Left renal pelvis (tissue), 4 donors: ENCODE data around the gene ANKRD63. TPM values are rescaled to one million over a fixed set of nuclear protein-coding genes. Genes with fewer than 3 reads are reported as not detected.

Experiments
- DNase-seq, 4 donors: peaks; one replicate each; pipeline ENCODE4 v3.0.0-alpha.2; 2013; ENCODE audit warnings: low read depth in 4 of 4, low spot score in 3 of 4
- polyA plus RNA-seq, 4 donors: library from polyadenylated mRNA; unstranded; fragments of 120-200 nt; gene quantifications; one replicate each; pipeline ENCODE4 v1.2.1, GENCODE V29; 2013; ENCODE audit not compliant: insufficient read length in 4 of 4

Gene ANKRD63
- polyA plus RNA-seq, 4 donors = 0.17 TPM; not detected in 3

DNA sequence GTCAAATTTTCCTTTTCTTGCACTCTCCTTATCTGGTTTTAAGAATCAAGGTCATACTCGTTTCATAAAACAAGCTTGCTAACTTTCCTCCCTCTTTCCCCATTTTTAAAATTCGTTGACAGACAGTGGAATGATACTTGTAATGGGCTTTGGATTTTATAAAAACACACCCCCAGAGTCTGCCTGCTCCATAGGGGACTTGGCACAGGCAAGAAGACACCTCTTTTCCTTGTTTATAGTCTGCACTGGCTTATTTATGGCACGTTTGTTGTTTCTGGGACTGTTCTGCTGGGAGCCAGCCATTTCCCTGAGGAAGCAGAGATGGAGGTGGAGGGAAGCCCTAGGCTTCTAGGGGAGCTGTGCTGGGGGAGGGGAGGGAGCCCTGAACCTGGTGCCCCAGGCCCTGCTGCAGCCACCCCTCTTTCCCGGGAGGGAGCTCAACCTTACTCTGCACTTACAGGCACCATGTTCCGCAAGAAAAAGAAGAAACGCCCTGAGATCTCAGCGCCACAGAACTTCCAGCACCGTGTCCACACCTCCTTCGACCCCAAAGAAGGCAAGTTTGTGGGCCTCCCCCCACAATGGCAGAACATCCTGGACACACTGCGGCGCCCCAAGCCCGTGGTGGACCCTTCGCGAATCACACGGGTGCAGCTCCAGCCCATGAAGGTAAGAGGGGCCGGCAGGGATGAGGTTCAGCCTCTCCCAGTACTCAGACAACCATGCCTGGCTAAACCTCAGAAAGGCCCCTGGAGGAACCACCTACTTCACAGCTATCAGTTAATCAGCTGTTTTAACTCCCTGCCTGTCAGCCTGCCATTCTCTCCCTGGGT lies 18.3 kb downstream of the ANKRD63 start:
- no peak for DNase-seq

DNA sequence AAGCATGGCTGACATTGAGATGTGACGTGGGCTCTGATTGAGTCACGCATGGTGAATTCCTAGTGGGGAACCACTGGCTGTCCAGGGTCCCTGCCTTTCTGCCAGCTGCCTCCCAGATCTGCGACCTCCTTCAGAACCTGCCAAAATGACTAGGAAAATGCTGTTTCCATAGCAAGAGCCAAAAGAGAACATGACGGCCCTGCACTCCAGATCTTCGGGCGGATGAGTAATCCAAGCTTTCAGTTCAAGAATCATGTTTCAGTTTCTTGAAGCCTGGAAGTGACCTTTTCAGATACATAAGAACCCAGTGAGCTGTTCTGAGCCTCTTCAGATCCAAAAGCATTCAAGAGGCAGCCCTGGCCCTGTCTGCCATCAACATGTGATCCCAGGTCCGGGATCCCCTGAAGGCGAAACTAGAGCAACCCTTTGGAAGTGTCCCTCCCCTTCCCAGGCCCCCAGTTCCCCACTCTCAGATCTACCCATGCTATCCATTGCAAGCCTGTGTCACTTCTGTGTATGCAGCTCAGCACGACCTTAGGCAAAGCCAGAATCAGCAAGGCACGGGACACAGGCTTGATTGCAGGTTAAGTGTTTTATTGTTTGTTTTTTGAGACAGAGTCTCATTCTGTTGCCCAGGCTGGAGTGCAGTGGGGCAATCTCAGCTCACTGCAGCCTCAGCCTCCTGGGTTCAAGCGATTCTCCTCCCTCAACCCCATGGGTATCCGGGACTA lies 19.7 kb downstream of the ANKRD63 start:
- DNase-seq = no peak

DNA sequence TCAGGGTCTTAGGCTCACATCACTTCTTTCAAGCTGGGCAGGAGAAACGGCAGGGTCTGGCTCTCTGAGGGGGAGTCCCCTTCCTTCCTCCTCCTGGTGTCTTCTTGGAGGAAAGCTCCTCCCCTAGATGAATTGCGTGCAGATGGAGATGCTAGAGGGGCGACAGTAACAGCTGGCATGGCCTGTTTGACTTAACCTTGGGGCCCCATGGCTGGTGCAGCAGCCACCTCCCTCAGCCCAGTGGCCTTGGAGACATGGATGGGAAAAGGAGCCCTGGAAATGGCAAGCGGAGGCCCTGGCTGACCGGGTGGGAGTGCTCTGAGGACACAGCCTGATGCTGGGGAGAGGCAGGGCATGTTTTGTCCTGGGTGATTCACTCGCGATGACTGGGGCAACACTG lies 23.8 kb downstream of the ANKRD63 start:
- DNase-seq = no peak

DNA sequence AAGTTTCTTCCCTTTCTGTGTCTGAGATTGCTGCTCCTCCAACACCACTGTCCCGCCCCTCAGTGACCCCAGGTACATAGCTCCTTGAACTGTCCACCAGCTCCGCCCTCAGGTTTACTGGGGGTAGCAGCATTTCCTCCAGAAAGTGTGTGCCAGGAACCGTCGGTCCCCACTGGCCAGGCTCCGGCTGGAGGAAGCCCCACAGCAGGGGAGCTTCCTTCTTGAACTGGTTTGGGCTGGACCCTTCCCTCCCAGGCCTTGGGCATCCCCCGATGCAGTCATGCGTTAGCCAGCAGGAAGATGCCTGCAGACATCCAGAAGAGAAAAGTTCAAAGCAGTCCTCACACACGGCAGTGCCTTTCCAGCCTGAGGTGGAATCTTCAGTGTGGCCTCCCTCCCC lies 24.3 kb downstream of the ANKRD63 start:
- no peak for DNase-seq

DNA sequence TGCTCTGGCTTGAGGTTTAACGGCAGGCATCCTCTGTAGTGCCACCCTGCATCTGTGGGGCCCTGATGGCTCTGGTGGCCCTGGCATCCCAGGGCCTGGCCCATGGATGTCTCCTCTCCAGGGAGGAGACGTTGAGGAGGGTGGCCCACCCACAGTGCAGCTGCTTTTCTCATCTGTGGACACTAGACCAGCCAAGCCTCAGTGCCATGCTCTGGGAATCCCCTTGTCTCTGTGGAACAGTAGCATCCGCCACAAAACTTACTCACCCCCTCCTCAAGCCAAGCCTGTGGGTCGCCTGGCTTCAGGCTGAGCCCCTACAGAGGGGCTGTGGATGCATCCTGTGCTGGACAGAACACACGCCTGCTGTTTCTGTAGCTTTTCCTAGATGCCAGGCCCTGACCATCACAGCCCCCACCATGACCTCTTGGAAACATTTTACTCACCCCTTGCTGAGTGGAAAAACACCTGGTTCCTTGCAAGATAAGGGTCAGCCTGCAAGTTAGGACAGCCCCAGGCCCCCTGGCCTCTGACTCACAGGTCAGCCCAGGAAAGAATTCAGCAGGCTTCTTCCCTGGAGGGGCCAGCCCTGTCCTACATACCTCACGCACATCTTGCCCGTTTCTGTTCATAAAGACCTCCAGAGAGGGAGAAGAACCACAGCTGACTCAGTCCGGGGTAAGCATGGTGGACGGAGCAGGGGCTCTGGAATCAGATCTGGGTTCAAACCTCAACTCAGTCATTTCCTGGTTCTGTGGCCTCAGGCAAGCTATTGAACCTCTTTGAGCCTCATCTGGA lies 25.0 kb downstream of the ANKRD63 start:
- no peak for DNase-seq

DNA sequence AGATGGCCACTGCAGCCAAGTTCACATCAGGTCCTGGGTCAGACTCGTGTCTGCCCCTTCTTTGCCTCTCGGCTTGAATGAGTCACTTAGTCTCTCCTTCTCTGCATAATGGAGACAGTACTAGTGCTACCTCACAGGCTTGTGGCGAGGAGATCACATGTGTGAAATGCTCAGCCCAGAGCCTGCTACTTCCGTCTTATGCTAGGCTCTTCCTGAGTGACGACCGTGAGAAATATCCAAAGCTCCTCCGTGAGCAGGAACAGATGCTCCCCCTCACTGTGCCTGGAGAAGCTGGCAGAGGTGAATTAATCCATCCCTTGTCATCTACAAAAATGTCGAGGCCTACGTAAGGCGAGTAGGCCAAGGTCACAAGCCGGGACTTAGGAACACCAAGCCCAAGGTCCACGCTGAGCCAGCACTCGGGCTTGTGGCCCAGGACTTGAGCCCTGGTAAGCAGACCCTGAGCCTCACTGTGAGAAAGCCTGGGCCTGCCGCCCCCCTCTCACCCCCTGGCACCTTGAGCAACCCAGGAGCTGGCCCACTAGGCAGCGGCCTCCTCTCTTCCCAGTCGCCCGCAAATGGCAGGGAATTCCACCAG lies 26.1 kb downstream of the ANKRD63 start:
- no peak for DNase-seq

DNA sequence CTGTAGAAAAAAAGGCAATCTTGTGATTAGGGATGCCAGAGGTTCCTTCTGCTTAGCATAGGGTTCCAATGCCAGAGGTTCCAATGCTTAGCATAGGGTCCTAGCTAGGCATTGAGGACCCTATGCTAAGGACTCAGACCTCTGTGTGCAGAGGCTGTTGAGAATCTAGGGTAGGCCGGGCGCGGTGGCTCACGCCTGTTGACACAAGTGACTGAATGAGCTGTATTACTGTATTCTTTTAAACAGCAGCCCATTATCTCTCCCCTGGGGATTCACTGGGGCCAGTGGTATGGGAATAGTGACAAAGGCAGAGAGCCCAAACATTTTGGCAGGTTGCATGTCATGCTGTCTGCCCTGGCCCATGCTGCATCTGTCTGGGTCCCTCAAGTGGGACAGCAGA lies 27.8 kb downstream of the ANKRD63 start:
- no peak for DNase-seq

DNA sequence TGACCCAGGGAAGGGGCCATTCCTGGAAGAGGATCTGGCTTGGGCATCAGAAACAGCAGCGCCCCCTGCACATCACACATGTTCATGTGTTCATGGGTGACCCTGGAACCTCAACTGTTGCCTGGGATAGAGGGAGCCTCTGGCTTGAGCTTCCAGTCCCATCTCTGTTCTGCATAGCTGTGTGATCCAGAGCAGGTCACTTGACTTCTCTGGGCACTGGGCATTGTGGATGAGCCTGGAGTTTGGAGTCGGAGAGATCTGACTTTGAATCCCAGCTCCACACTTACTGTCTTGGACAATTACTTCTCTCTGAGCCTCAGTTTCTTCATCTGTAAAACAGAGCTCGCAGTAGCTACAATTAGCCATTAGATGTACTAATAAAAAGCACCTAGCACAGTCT lies 28.4 kb downstream of the ANKRD63 start:
- DNase-seq = no peak

DNA sequence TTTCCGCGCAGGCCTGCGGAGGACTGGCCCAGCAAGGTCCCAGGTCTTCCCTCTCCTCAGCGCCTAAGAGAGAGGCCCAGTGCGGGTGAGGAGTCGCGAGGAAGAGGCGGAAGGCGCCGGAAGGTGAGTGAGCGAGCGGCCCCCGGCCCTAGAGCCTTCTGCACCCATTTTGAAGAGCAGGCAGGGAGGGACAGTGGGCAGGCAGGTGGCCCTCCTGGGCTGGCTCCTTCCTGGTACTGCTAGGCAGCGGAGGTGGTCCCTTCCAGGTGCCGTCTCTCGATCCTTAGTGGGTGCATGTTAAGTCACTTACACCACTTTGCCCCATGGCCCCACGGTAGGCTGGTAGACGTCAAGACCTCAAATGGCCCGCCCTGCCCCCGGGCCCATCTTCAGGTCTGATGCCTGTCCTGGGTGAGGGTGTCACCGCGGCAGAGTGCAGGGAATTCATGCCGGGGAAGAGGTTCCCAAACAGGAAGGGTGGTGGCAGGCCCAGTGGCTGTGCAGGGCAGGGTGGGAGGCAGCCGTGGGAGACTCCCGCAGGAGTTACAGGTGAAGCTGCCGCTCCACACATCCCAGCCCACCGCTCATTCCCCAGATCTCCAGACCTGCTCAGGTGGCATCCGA lies 29.6 kb downstream of the ANKRD63 start:
- no peak for DNase-seq

DNA sequence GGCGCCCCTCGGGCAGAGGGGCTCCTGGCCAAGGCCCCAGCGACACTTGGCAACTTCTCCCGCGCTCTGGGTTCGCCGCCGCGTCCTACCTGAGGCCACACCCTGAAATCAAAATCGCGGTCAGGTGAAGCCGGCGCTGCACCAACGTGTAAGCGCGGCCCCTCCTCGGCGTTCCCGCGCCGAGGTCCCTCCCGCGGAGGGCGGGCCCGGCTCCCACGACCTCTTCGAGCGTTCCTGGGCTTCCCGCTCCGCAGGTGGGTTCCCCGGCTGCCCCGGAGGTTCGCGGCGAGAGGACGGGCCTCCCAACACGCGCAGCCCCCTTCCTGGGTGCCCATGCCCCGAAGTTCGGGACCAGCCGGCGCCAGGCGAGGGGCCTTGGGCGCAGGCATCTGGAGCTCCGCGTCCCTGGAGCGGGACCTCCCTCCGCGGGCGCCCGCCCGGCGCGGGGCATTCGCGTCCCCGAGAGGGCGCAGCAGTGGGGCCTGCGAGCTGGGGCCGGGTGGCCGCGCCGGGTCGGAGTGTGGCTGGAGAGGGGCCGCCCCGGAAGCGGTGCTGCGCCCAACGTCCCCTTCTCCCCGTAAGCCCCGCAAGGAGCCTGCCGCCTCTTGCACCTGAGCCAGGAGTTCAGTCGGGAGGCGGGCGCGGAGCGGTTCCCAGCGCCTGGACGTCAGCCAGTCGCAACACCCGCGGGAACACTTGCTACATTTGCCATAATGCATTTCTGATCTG lies 30.3 kb downstream of the ANKRD63 start:
- DNase-seq = no peak

DNA sequence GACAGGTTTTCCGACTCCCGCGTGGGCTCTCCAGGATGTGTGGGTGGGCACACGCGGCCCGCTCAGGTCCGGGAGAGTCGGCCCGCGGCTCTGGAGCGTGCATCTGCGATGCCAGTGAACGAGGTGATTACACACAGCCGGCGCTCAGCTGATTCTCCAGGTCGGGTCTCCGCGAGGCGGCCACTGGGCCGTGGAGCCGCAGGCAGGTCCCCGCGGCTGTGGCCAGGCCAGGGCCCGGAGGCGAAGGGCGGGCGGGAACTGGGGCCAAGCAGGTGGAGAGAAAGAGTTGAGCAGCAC lies 30.8 kb downstream of the ANKRD63 start:
- DNase-seq = no peak

DNA sequence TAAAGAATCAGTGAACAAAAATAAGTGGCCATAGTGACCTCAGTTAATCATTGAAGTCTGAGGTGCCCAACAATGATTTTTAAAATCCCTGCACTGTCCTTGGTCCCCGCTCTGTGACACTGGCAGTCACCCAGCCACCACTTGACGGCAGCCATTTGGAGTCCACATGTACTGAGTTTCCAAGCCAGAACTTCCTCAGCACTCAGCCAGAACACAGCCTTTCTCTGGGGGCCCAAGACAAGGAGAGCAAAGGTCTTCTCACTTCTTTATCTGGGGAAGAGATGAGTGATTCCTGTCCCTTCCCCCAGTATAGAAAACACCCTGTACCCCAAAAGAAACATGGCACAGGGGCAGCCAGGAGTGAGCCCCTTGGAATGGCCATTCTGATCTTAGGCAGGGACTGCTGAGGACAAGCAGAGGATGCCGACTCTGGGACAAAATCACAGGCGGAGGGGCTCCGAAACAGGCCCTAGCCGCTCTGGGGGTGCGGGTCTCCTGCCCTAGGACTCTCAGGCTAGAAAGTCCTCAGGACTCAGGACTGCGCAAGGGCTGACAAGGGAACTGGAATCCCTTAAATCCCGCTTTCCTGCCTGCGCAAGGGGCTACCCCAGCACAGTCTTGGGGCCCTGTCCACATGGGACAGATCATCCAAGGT lies 31.3 kb downstream of the ANKRD63 start:
- DNase-seq = no peak

DNA sequence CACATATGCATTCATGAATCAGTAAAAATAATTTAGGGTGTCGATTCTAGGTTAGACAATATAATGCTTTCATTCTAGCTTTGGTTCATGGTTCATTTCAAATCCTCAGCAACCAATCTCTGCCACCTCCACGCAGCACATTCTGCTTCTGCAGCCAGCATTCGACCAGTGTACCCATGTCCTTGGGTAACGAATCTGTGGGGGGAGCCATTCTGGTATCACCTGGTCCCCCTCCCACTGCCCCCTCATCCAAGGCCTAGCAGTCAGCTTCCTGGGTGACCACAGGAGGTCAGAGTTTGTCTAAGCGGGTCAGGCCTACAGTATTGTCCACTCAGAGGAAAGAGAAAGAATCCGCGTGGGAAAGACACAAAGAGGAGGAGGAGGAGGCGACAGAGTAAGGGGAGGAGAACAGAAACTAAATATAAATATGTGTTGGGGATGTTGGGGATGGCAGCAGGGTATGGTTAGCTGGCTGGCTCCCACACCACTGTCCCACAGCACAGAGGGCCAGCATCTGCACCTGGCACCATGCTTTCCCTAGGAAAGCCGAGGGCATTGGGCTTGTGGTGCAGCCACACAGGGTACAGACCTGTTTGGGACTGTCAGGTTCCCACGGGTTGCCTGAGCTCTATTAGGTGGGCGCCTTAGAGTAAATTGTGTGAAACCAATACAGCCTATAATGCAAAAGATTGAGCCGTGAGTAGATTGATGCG lies 31.9 kb downstream of the ANKRD63 start:
- no peak for DNase-seq

DNA sequence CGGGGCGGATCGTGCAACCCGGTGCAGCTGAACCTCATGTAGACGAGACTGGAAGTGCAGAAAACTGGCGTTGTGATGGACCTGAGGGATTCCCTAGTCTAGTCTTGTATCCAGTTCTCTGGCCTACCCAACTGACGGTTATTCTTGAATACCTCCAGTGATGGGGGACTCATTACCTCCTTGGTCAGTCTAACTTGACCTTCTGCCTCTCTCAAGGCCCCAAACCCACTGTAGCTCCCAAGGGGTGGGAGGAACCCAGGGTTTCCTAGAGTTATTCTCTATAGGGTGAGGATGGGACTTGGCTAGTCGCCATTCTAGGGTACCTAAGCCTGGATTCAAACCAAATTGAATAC lies 32.6 kb downstream of the ANKRD63 start:
- DNase-seq = no peak

DNA sequence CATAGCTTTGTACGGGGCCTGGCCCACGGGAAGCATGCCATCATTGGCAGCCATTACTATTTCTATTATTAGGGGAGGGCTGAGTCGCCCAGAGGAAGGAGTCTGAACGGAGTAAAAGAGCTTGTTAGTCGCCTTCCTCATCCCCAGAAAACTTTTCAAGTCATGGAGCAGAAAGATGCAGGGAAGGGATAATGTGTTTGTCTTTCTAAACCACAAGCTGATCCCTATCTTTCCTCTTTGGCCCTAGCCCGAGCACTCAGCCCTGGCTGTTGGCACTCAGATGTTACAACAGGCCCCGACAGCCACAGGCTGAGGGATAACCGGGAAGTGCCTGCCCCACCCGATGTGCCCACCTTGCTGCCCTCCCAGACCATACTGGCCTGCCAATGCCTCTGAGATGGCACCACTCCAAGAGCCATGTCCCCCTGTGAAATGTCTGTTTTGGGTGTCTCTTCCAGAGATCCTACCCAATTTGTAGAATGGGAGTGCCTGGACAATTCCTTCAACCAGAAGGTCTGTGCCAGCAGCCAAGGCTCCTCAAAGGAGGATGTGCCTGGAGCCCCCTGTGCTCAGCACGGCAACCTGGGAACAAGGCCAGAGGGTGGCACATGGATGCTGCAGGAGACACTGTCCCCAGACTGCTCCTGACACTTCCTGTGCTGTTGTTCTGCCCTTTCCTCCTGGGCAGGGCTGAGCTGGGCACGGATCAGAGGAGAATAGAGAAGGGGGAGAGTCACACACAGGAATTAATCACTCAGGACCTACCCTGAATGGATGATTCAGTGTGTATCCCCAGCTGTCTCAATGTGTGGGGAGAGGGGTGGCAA lies 33.2 kb downstream of the ANKRD63 start:
- DNase-seq = no peak

DNA sequence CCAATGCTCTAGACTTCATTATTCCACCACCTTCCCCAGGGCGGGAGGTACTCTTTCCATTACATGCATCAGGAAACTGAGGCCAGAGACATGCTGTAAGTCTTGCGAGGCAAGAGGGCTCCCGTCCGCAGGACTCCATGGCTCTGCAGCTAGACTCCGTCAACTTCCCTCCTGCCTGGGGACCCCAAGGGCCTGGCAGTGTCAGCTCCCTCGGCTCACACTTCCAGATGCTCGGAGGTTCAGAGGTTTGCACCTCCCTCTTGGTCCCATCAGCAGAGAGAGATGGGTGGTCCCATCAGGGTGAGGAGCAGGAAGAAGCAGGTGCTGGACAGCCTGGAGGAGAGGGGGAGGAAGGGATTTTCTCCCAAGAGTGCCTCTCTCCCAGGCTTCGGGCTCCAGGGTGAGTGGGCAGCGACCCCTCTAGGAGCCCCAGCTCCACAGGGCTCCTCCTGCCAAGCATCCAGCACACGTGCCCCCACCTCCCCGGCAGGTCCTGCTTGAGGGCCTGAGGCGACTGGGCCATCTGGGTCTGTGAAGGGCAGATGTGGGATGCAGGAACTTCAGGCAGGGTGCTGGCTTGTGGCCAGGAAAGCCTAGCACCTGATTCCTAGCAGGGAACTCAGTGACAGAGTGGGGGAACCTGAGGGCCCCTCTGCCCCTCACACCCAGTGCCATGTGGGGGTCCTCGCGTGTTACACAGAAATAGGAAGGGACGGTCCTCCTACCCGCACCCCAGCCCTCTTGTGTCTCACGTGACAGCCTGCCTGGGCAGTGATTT lies 34.7 kb downstream of the ANKRD63 start:
- DNase-seq = no peak

DNA sequence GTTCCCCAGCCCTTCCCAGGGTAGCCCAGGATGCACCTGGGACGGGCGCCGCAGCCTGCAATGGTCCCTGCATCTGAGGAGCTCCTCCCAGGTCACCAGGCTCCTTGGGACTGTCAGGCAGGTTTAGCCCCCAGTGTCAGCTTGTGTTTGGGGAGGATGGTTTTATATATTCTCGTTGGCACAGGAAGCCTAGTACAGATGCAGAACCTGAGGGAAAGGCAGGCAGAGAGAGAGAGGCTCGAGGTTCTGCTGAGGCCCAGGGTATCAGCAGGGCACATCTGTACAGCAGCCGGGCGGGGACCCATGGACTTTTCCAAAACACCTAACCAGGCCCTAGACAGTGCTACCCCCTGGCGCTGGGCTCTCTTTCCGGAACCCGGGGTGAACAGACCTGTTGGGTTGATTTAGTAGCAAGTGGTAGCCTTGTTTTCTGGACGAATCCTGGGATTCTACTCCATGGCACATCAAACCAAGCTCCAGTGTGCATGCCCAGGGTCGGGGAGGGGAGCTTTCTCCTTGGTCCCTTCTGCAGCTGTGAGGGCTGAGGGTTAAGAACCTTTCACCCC lies 35.4 kb downstream of the ANKRD63 start:
- DNase-seq = no peak
